BJ (cell line): Measurements from ENCODE around the gene MTHFD1L. TPM values are rescaled to one million over a fixed set of nuclear protein-coding genes. Genes with fewer than 3 reads are reported as not detected.

Experiments used
- CTCF ChIA-PET: fragments of 350-600 bp; formaldehyde crosslinking; extraction: SDS; loops from one replicate; lab custom pipeline; 2021; ENCODE audit warnings: antibody characterized with exemption, inconsistent platforms; lab: Yijun Ruan, JAX
- POLR2A ChIA-PET: fragments of 300-600 bp; sonication (Branson Sonifier 250); formaldehyde crosslinking; extraction: SDS; loops from one replicate; lab custom pipeline; 2021; ENCODE audit warnings: antibody characterized with exemption; lab: Charles Lee
- DNase-seq: peaks from one replicate; pipeline ENCODE4 v3.0.0-alpha.2; 2011; ENCODE audit warnings: low read depth
- H3K27me3 ChIP-seq: 2 replicates; pipeline ENCODE4 v1.6.0; 2011; ENCODE audit warnings: low read length; ENCODE audit not compliant: control insufficient read depth, insufficient read depth
- H3K36me3 ChIP-seq: 2 replicates; pipeline ENCODE4 v1.5.1; 2011; ENCODE audit warnings: low read length; ENCODE audit not compliant: control insufficient read depth, insufficient read depth
- H3K4me3 ChIP-seq: 2 replicates; pipeline ENCODE4 v1.5.1; 2011; ENCODE audit warnings: low read depth, mild to moderate bottlenecking, control low read depth, low read length
- polyA plus RNA-seq: library from polyadenylated mRNA; depleted of rRNA; stranded (reverse); fragments of >200 nt; gene quantifications from 2 replicates; pipeline ENCODE4 v1.2.3, GENCODE V29; 2011
- TF ChIP-seq, protein P1 (sequence below): IDR thresholded peaks from 2 replicates; pipeline ENCODE4 v1.5.1; 2011; ENCODE audit warnings: low read depth, mild to moderate bottlenecking, control low read depth, inconsistent platforms, low read length, moderate library complexity; ENCODE audit not compliant: insufficient read depth

MTHFD1L gene
- polyA plus RNA-seq, 1 experiment, result 58.9 TPM

DNA sequence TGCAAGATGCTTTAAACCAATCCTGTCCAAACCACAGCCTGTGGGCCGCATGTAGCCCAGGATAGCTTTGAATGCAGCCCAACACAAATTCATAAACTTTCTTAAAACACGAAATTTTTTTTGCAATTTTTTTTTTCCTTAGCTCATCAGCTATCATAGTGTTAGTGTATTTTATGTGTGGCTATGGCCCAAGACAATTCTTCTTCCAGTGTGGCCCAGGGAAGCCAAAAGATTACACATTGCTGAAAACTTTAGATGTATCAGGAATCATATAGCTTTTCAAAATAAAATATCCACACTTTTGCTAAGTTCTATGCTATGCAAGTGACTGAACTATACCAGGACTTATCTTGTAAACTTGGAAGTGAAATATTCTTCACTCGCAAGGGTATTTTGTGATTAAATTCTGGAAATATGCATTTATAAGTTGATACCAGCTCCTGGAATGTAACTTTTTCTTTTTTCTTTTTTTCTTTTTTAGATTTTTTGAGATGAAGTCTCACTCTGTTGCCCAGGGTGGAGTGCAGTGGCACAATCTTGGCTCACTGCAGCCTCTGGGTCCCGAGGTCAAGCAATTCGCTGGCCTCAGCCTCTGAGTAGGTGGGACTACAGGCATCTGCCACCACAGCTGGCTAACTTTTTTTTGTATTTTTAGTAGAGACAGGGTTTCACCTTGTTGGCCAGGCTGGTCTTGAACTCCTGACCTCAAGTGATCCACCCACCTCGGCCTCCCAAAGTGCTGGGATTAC lies 49.8 kb downstream of the MTHFD1L start:
- DNase-seq, result no peak
- POLR2A ChIA-PET, result no interaction called here
- H3K4me3 ChIP-seq, result no peak overlapping the region
- CTCF ChIA-PET, result interaction anchor here (0.8 to 1.7 kb wide), 5 partner anchors 13 to 409 kb away, joined by 3 to 9 read pairs (median 4); no protein-coding TSS in a partner anchor
- H3K36me3 ChIP-seq, result peaks cover 13% of the 10 kb centered on the region
- TF ChIP-seq, protein P1, sequence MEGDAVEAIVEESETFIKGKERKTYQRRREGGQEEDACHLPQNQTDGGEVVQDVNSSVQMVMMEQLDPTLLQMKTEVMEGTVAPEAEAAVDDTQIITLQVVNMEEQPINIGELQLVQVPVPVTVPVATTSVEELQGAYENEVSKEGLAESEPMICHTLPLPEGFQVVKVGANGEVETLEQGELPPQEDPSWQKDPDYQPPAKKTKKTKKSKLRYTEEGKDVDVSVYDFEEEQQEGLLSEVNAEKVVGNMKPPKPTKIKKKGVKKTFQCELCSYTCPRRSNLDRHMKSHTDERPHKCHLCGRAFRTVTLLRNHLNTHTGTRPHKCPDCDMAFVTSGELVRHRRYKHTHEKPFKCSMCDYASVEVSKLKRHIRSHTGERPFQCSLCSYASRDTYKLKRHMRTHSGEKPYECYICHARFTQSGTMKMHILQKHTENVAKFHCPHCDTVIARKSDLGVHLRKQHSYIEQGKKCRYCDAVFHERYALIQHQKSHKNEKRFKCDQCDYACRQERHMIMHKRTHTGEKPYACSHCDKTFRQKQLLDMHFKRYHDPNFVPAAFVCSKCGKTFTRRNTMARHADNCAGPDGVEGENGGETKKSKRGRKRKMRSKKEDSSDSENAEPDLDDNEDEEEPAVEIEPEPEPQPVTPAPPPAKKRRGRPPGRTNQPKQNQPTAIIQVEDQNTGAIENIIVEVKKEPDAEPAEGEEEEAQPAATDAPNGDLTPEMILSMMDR, result no peak
- no peaks in the 10 kb centered on the region for H3K27me3 ChIP-seq

GRCh38 chr6:150915880-150916265 lies 50.4 kb downstream of the MTHFD1L start:
- H3K36me3 ChIP-seq, result peaks cover 13% of the 10 kb centered on the region
- no peak overlapping the region for H3K4me3 ChIP-seq
- no peaks in the 10 kb centered on the region for H3K27me3 ChIP-seq
- ChIA-PET CTCF (interaction anchor here (1.2 to 1.7 kb wide), 3 partner anchors 24 to 409 kb away, joined by 4 to 9 read pairs (median 6); no protein-coding TSS in a partner anchor), POLR2A (no interaction called here)
- TF ChIP-seq, protein P1, result no peak
- no peak for DNase-seq

DNA sequence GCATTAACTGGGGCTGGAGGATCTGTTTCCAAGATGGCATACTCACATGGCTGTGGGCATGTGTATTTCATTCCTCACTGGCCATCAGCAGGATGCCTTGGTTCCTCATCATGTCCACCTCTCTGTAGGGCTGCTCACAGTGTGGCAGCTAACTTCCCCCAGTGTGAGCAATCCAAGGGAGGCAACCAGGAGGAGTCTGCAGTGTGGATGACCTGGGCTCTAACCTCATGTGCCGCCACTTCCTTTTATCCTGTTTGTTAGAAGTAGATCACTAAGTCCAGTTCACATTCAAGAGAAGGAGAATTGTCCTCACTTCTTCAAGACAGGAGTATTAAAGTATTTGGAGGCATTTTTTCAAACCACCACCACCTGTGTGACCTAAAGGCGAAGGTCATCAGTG lies 54.4 kb downstream of the MTHFD1L start:
- H3K27me3 ChIP-seq, result no peaks in the 10 kb centered on the region
- TF ChIP-seq, protein P1, result no peak
- no peak overlapping the region for H3K4me3 ChIP-seq
- POLR2A ChIA-PET, result no interaction called here
- CTCF ChIA-PET, result no interaction called here
- peaks cover 15% of the 10 kb centered on the region for H3K36me3 ChIP-seq
- DNase-seq, result no peak

DNA sequence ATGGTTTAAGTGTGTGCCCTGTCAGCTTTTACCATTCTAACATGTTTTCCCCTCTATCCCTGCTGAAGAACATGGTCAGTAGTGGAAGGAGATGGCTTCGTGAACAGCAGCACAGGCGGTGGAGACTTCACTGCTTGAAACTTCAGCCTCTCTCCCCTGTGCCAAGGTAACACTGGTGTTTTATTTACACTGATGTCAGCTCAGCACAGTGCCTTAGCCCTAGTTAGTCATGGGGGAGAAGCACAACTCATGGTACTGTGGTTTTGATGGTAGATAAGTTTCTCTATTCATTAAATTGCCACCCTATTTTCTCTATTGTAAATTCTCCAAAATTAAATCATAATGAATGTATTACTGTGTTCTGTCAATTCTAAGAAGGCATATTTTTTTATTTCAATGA lies 56.6 kb downstream of the MTHFD1L start:
- no peaks in the 10 kb centered on the region for H3K27me3 ChIP-seq
- H3K36me3 ChIP-seq, result peaks cover 17% of the 10 kb centered on the region
- ChIA-PET CTCF (interaction anchor here (0.8 kb wide), 1 partner anchor 402 kb away, joined by 4 read pairs; no protein-coding TSS in a partner anchor), POLR2A (no interaction called here)
- TF ChIP-seq, protein P1, result no peak
- H3K4me3 ChIP-seq, result no peak overlapping the region
- no peak for DNase-seq

DNA sequence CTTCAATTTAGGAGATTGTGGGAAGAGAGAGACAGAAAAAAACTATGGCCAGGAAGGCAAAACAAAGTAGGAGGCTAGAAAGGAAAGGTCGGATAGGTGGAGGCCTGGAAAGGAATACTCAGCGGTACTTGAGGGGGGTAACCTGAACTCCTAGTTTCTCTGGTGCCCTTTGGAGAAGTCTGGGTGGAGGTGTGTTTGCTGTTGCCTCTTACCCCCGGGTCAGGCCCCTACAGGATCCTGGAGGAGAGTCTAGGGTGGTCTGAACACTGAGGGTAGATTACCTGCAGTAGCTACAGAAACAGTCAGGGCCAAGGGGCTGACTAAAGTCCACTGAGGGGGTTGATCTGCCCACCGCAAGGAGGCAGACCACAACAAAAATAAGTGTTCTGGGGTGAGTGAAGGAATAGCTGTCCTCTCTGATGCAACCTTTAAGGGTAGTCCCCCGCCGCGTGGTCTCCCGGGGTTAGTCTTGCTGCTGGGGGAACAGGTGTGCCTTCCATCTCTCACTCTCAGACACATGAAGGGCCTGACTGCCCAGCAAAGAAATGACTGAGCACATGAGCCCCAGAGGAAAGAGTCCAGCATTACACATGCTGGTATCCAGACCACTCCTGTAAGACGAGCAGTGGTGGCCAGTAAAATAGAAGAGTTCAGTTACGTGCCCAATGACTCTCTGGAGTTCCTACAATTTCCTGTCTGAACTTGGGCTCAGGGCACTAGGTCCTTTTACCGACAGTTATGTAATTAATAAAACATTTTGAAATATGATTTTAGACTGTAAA lies 59.5 kb downstream of the MTHFD1L start:
- ChIA-PET POLR2A (interaction anchor here (0.7 kb wide), 1 partner anchor 80 kb away, joined by 6 read pairs; no protein-coding TSS in a partner anchor), CTCF (interaction anchor here (0.6 to 1.0 kb wide), 3 partner anchors 13 to 400 kb away, joined by 3 read pairs; no protein-coding TSS in a partner anchor)
- peaks cover 7% of the 10 kb centered on the region for H3K36me3 ChIP-seq
- TF ChIP-seq, protein P1, result peak; percentile 19; the same call in 1 of the 2 replicates
- no peak overlapping the region for H3K4me3 ChIP-seq
- no peak for DNase-seq
- no peaks in the 10 kb centered on the region for H3K27me3 ChIP-seq
